HEK293 (cell line): ENCODE data around the gene PCBP2.

Experiments used
- CTCF ChIA-PET: fragments of 350-600 bp; formaldehyde crosslinking; extraction: SDS; loops from one replicate; lab custom pipeline; 2021; ENCODE audit warnings: antibody characterized with exemption; lab: Yijun Ruan, JAX
- POLR2A ChIA-PET: fragments of 300-600 bp; formaldehyde crosslinking; extraction: SDS; loops from one replicate; lab custom pipeline; 2020; ENCODE audit warnings: antibody characterized with exemption, inconsistent platforms; lab: Yijun Ruan, JAX
- H3K27ac ChIP-seq: fragments of 200-500 bp; sonication (Bioruptor generic); 2 replicates; pipeline ENCODE4 v1.5.1; 2014; ENCODE audit warnings: low read depth, low read length, control low read depth, inconsistent platforms; ENCODE audit errors: extremely low read depth
- H3K36me3 ChIP-seq, 2 experiments: fragments of 200-500 bp in 1 of 2; sonication (Bioruptor generic) in 1 of 2; 1 replicate in 1 of 2; 2 replicates in 1 of 2; pipeline ENCODE4 v1.5.1; 2014 to 2017; ENCODE audit warnings: inconsistent platforms in 2 of 2, low read length in 2 of 2; ENCODE audit not compliant: control insufficient read depth in 2 of 2, insufficient read depth in 1 of 2
- H3K4me1 ChIP-seq: fragments of 200-500 bp; sonication (Bioruptor generic); 2 replicates; pipeline ENCODE4 v1.5.1; 2014; ENCODE audit warnings: mild to moderate bottlenecking, low read length, inconsistent platforms; ENCODE audit not compliant: control insufficient read depth, insufficient read depth
- H3K4me3 ChIP-seq: 2 replicates; pipeline ENCODE4 v1.5.1; 2011; ENCODE audit warnings: low read depth, mild to moderate bottlenecking, control low read depth, low read length, moderate library complexity
- H3K9me3 ChIP-seq: fragments of 200-500 bp; sonication (Bioruptor generic); 2 replicates; pipeline ENCODE4 v1.5.1; 2014; ENCODE audit warnings: low read depth, low read length, inconsistent platforms; ENCODE audit not compliant: control insufficient read depth, insufficient read depth
- KLF10 ChIP-seq: fragments of 450-650 bp; IDR thresholded peaks from 2 replicates; pipeline ENCODE4 v1.5.1; 2018; ENCODE audit warnings: missing biosample characterization, mild to moderate bottlenecking, missing genetic modification characterization
- OSR2 ChIP-seq: fragments of 450-650 bp; formaldehyde crosslinking; IDR thresholded peaks from 2 replicates; pipeline ENCODE4 v1.5.1; 2016; ENCODE audit warnings: missing biosample characterization, missing genetic modification characterization
- YY1 ChIP-seq: fragments of 450-650 bp; formaldehyde crosslinking; IDR thresholded peaks from 2 replicates; pipeline ENCODE4 v1.5.1; 2018; ENCODE audit warnings: missing biosample characterization, missing genetic modification characterization
- ZNF239 ChIP-seq: fragments of 450-650 bp; formaldehyde crosslinking; IDR thresholded peaks from 2 replicates; pipeline ENCODE4 v1.5.1; 2016; ENCODE audit warnings: missing biosample characterization, missing genetic modification characterization
- ZNF248 ChIP-seq: fragments of 450-650 bp; formaldehyde crosslinking; IDR thresholded peaks from 2 replicates; pipeline ENCODE4 v1.5.1; 2017; ENCODE audit warnings: missing biosample characterization, missing genetic modification characterization
- ZNF292 ChIP-seq: fragments of 450-650 bp; formaldehyde crosslinking; IDR thresholded peaks from 2 replicates; pipeline ENCODE4 v1.5.1; 2016; ENCODE audit warnings: low read depth, missing biosample characterization, missing genetic modification characterization, borderline replicate concordance
- ZNF529 ChIP-seq: fragments of 450-650 bp; formaldehyde crosslinking; IDR thresholded peaks from 2 replicates; pipeline ENCODE4 v1.5.1; 2017; ENCODE audit warnings: missing genetic modification characterization, missing biosample characterization; ENCODE audit not compliant: insufficient replicate concordance
- ZNF610 ChIP-seq: fragments of 450-650 bp; formaldehyde crosslinking; IDR thresholded peaks from 2 replicates; pipeline ENCODE4 v1.5.1; 2016; ENCODE audit warnings: missing biosample characterization, missing genetic modification characterization, borderline replicate concordance
- ZNF654 ChIP-seq: fragments of 450-650 bp; formaldehyde crosslinking; IDR thresholded peaks from 2 replicates; pipeline ENCODE4 v1.5.1; 2016; ENCODE audit warnings: low read depth, missing biosample characterization, missing genetic modification characterization
- ZNF837 ChIP-seq: fragments of 450-650 bp; formaldehyde crosslinking; IDR thresholded peaks from 2 replicates; pipeline ENCODE4 v1.5.1; 2016; ENCODE audit warnings: missing biosample characterization, missing genetic modification characterization
- TF ChIP-seq, protein P1 (sequence below): fragments of 450-650 bp; formaldehyde crosslinking; IDR thresholded peaks from 2 replicates; pipeline ENCODE4 v1.5.1; 2016; ENCODE audit warnings: missing biosample characterization, missing genetic modification characterization
- TF ChIP-seq, protein P2 (sequence below): fragments of 450-650 bp; formaldehyde crosslinking; IDR thresholded peaks from 2 replicates; pipeline ENCODE4 v1.5.1; 2016; ENCODE audit warnings: missing biosample characterization, missing genetic modification characterization
- TF ChIP-seq, protein P3 (sequence below): fragments of 450-650 bp; formaldehyde crosslinking; IDR thresholded peaks from 2 replicates; pipeline ENCODE4 v1.5.1; 2016; ENCODE audit warnings: missing biosample characterization, missing genetic modification characterization, low read depth
- TF ChIP-seq, protein P4 (sequence below): fragments of 450-650 bp; formaldehyde crosslinking; IDR thresholded peaks from 2 replicates; pipeline ENCODE4 v1.5.1; 2016; ENCODE audit warnings: missing biosample characterization, missing genetic modification characterization
- TF ChIP-seq, protein P5 (sequence below): fragments of 450-650 bp; formaldehyde crosslinking; IDR thresholded peaks from 2 replicates; pipeline ENCODE4 v1.5.1; 2016; ENCODE audit warnings: missing biosample characterization, missing genetic modification characterization, borderline replicate concordance

PCBP2 gene

DNA sequence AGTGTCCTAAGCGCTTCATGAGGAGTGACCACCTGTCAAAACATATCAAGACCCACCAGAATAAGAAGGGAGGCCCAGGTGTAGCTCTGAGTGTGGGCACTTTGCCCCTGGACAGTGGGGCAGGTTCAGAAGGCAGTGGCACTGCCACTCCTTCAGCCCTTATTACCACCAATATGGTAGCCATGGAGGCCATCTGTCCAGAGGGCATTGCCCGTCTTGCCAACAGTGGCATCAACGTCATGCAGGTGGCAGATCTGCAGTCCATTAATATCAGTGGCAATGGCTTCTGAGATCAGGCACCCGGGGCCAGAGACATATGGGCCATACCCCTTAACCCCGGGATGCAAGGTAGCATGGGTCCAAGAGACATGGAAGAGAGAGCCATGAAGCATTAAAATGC is 41.0 kb upstream of the PCBP2 start:
- POLR2A ChIA-PET = no interaction called here
- TF ChIP-seq, protein P1, sequence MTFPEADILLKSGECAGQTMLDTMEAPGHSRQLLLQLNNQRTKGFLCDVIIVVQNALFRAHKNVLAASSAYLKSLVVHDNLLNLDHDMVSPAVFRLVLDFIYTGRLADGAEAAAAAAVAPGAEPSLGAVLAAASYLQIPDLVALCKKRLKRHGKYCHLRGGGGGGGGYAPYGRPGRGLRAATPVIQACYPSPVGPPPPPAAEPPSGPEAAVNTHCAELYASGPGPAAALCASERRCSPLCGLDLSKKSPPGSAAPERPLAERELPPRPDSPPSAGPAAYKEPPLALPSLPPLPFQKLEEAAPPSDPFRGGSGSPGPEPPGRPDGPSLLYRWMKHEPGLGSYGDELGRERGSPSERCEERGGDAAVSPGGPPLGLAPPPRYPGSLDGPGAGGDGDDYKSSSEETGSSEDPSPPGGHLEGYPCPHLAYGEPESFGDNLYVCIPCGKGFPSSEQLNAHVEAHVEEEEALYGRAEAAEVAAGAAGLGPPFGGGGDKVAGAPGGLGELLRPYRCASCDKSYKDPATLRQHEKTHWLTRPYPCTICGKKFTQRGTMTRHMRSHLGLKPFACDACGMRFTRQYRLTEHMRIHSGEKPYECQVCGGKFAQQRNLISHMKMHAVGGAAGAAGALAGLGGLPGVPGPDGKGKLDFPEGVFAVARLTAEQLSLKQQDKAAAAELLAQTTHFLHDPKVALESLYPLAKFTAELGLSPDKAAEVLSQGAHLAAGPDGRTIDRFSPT = peak; percentile 73
- peak; percentile 94; the same call in 1 of the 2 replicates for TF ChIP-seq ZNF610
- TF ChIP-seq OSR2 = no peak
- no peak for TF ChIP-seq ZNF239 (tag by site-specific recombination)
- Histone ChIP-seq H3K9me3 (no peaks in the 10 kb centered on the region), H3K4me1 (peaks cover 10% of the 10 kb centered on the region), H3K27ac (no peak overlapping the region), H3K36me3 (peaks cover 38 to 54% of the 10 kb centered on the region in 2 experiments), H3K4me3 (no peak overlapping the region)
- CTCF ChIA-PET = interaction anchor here (0.6 to 2.8 kb wide), 3 partner anchors 10 to 89 kb away, joined by 3 to 19 read pairs (median 5); partner anchors contain the start of gene AAAS

DNA sequence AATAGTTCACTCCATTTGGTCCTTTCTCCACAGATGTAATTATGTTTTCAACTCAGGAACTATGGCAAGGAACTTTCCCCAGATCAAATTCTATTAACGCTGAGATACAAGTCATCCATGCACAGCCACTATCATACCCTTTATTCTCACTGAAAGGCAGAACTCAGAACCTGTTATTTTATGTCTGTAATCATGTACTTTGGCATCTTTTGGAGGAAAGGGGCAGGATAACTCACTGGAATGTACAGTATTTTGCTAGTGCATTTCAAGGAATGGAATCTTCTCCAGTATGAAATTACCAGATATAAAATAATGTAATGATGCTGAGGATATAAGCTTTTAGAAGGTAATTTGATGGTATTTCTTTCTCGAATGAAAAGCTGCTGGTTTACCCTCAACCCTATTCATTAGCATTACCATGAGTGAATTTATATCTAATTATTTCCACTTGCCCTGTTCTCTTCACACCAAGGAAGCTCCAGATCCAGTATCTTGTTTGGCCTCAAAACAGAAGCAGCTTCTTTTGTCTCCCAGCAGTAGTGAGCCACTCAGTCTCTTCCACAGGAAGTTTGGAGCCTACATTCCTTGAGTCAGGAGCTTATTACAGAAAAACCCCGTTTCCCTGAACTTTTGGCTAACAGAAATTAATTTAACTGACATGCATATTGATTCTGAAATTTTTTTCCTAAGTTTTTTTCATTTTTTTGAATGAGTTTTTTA is 38.3 kb upstream of the PCBP2 start:
- H3K27ac ChIP-seq = no peak overlapping the region
- CTCF ChIA-PET = interaction anchor here (0.7 to 2.8 kb wide), 4 partner anchors 8 to 92 kb away, joined by 3 to 19 read pairs (median 5); partner anchors contain the start of gene AAAS
- H3K9me3 ChIP-seq = no peaks in the 10 kb centered on the region
- no peak overlapping the region for H3K4me3 ChIP-seq
- H3K36me3 ChIP-seq = peaks cover 20 to 48% of the 10 kb centered on the region in 2 experiments
- POLR2A ChIA-PET = no interaction called here
- H3K4me1 ChIP-seq = peaks cover 10% of the 10 kb centered on the region
- TF ChIP-seq ZNF248 (tag by site-specific recombination) (no peak), YY1 (tag by site-specific recombination) (no peak), KLF10 (tag by site-specific recombination) (no peak), ZNF654 (tag by site-specific recombination) (no peak), ZNF292 (tag by site-specific recombination) (no peak), ZNF529 (tag by site-specific recombination) (no peak), ZNF837 (tag by site-specific recombination) (no peak)
- TF ChIP-seq, protein P2, sequence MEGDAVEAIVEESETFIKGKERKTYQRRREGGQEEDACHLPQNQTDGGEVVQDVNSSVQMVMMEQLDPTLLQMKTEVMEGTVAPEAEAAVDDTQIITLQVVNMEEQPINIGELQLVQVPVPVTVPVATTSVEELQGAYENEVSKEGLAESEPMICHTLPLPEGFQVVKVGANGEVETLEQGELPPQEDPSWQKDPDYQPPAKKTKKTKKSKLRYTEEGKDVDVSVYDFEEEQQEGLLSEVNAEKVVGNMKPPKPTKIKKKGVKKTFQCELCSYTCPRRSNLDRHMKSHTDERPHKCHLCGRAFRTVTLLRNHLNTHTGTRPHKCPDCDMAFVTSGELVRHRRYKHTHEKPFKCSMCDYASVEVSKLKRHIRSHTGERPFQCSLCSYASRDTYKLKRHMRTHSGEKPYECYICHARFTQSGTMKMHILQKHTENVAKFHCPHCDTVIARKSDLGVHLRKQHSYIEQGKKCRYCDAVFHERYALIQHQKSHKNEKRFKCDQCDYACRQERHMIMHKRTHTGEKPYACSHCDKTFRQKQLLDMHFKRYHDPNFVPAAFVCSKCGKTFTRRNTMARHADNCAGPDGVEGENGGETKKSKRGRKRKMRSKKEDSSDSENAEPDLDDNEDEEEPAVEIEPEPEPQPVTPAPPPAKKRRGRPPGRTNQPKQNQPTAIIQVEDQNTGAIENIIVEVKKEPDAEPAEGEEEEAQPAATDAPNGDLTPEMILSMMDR (tag by site-specific recombination) = no peak
- TF ChIP-seq, protein P1 = no peak
- TF ChIP-seq, protein P3, sequence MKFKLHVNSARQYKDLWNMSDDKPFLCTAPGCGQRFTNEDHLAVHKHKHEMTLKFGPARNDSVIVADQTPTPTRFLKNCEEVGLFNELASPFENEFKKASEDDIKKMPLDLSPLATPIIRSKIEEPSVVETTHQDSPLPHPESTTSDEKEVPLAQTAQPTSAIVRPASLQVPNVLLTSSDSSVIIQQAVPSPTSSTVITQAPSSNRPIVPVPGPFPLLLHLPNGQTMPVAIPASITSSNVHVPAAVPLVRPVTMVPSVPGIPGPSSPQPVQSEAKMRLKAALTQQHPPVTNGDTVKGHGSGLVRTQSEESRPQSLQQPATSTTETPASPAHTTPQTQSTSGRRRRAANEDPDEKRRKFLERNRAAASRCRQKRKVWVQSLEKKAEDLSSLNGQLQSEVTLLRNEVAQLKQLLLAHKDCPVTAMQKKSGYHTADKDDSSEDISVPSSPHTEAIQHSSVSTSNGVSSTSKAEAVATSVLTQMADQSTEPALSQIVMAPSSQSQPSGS = no peak
- TF ChIP-seq, protein P4, sequence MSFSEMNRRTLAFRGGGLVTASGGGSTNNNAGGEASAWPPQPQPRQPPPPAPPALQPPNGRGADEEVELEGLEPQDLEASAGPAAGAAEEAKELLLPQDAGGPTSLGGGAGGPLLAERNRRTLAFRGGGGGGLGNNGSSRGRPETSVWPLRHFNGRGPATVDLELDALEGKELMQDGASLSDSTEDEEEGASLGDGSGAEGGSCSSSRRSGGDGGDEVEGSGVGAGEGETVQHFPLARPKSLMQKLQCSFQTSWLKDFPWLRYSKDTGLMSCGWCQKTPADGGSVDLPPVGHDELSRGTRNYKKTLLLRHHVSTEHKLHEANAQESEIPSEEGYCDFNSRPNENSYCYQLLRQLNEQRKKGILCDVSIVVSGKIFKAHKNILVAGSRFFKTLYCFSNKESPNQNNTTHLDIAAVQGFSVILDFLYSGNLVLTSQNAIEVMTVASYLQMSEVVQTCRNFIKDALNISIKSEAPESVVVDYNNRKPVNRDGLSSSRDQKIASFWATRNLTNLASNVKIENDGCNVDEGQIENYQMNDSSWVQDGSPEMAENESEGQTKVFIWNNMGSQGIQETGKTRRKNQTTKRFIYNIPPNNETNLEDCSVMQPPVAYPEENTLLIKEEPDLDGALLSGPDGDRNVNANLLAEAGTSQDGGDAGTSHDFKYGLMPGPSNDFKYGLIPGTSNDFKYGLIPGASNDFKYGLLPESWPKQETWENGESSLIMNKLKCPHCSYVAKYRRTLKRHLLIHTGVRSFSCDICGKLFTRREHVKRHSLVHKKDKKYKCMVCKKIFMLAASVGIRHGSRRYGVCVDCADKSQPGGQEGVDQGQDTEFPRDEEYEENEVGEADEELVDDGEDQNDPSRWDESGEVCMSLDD (tag by site-specific recombination) = no peak
- TF ChIP-seq, protein P5, sequence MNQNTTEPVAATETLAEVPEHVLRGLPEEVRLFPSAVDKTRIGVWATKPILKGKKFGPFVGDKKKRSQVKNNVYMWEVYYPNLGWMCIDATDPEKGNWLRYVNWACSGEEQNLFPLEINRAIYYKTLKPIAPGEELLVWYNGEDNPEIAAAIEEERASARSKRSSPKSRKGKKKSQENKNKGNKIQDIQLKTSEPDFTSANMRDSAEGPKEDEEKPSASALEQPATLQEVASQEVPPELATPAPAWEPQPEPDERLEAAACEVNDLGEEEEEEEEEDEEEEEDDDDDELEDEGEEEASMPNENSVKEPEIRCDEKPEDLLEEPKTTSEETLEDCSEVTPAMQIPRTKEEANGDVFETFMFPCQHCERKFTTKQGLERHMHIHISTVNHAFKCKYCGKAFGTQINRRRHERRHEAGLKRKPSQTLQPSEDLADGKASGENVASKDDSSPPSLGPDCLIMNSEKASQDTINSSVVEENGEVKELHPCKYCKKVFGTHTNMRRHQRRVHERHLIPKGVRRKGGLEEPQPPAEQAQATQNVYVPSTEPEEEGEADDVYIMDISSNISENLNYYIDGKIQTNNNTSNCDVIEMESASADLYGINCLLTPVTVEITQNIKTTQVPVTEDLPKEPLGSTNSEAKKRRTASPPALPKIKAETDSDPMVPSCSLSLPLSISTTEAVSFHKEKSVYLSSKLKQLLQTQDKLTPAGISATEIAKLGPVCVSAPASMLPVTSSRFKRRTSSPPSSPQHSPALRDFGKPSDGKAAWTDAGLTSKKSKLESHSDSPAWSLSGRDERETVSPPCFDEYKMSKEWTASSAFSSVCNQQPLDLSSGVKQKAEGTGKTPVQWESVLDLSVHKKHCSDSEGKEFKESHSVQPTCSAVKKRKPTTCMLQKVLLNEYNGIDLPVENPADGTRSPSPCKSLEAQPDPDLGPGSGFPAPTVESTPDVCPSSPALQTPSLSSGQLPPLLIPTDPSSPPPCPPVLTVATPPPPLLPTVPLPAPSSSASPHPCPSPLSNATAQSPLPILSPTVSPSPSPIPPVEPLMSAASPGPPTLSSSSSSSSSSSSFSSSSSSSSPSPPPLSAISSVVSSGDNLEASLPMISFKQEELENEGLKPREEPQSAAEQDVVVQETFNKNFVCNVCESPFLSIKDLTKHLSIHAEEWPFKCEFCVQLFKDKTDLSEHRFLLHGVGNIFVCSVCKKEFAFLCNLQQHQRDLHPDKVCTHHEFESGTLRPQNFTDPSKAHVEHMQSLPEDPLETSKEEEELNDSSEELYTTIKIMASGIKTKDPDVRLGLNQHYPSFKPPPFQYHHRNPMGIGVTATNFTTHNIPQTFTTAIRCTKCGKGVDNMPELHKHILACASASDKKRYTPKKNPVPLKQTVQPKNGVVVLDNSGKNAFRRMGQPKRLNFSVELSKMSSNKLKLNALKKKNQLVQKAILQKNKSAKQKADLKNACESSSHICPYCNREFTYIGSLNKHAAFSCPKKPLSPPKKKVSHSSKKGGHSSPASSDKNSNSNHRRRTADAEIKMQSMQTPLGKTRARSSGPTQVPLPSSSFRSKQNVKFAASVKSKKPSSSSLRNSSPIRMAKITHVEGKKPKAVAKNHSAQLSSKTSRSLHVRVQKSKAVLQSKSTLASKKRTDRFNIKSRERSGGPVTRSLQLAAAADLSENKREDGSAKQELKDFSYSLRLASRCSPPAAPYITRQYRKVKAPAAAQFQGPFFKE (tag by site-specific recombination) = no peak
